HepG2 (cell line): ENCODE measurements around the gene GOLGA8B. TPM values are rescaled to one million over a fixed set of nuclear protein-coding genes. Genes with fewer than 3 reads are reported as not detected.

ENCODE experiments used
- ATAC-seq: fragments of 200-7000 bp; cut with Tn5 transposase; 3 replicates; pipeline ENCODE4 v1.9.1; 2020; ENCODE audit warnings: mild to moderate bottlenecking, moderate library complexity
- BruUV-seq: library from RNA; stranded (reverse); fragments of 400-500 nt; replicated peaks from 2 replicates; lab custom pipeline; 2021; lab: Mats Ljungman, UMichigan
- CTCF ChIA-PET: fragments of 300-600 bp; formaldehyde crosslinking; extraction: SDS; loops from one replicate; lab custom pipeline; 2021; ENCODE audit warnings: low total read pairs, inconsistent platforms, low intra/inter-chr PET ratio; lab: Yijun Ruan, JAX
- POLR2A ChIA-PET: fragments of 350-600 bp; sonication (Branson Sonifier 250); formaldehyde crosslinking; loops from one replicate; lab custom pipeline; 2020; ENCODE audit warnings: antibody characterized with exemption, inconsistent platforms; lab: Yijun Ruan, JAX
- DNase-seq: peaks from one replicate; pipeline ENCODE4 v3.0.0-alpha.2; 2015; ENCODE audit warnings: low spot score
- FAIRE-seq: peaks from 3 replicates; lab custom pipeline; 2011; peaks lifted over from hg19 to GRCh38; lab: Jason Lieb, UNC
- H2AFZ ChIP-seq: one replicate; pipeline ENCODE4 v1.6.1; 2011; ENCODE audit warnings: low read length, inconsistent platforms
- H3K27ac ChIP-seq: fragments of 300-600 bp; 3 replicates; pipeline ENCODE4 v1.8.0; 2011; ENCODE audit warnings: mixed run types, mild to moderate bottlenecking, mixed read lengths, low read length, inconsistent platforms; ENCODE audit not compliant: insufficient read depth; ENCODE audit errors: extremely low read length
- H3K27me3 ChIP-seq, 2 experiments: fragments of 200-600 bp in 1 of 2; 2 replicates in 1 of 2; 3 replicates in 1 of 2; pipeline versions ENCODE4 v1.6.0 to v1.8.0; 2011; ENCODE audit warnings: low read length in 2 of 2, mild to moderate bottlenecking in 2 of 2, moderate library complexity in 2 of 2, inconsistent platforms in 1 of 2; ENCODE audit not compliant: insufficient read depth in 2 of 2, control insufficient read depth in 1 of 2
- H3K36me3 ChIP-seq, 2 experiments: fragments of 200-600 bp in 1 of 2; replicated peaks in 1 of 2; 2 replicates in 1 of 2; 3 replicates in 1 of 2; pipeline versions ENCODE4 v1.5.1 to v1.8.0; 2011; ENCODE audit warnings: low read length in 2 of 2, inconsistent platforms in 1 of 2; ENCODE audit not compliant: insufficient read depth in 2 of 2, control insufficient read depth in 1 of 2
- H3K4me1 ChIP-seq: 2 replicates; pipeline ENCODE4 v1.5.1; 2012; ENCODE audit warnings: low read length, inconsistent platforms; ENCODE audit not compliant: insufficient read depth
- H3K4me2 ChIP-seq: 2 replicates; pipeline ENCODE4 v1.6.0; 2011; ENCODE audit warnings: low read depth, low read length, inconsistent platforms
- H3K4me3 ChIP-seq, 3 experiments: fragments of 200-600 bp in 1 of 3; sonication (generic), shearing (Covaris generic) in 1 of 3; replicated peaks in 1 of 3; 2 replicates each; pipeline ENCODE4 v1.5.1; 2011 to 2016; ENCODE audit warnings: low read length in 3 of 3, inconsistent platforms in 2 of 3, low read depth in 2 of 3, mild to moderate bottlenecking in 2 of 3, control low read depth in 1 of 3, mixed read lengths in 1 of 3; ENCODE audit not compliant: insufficient read depth in 1 of 3
- H3K79me2 ChIP-seq: one replicate; pipeline ENCODE4 v1.6.1; 2011; ENCODE audit warnings: low read length, inconsistent platforms; ENCODE audit not compliant: insufficient read depth
- H3K9ac ChIP-seq: 2 replicates; pipeline ENCODE4 v1.6.0; 2011; ENCODE audit warnings: mild to moderate bottlenecking, low read depth, low read length, inconsistent platforms; ENCODE audit not compliant: insufficient read depth
- H3K9me3 ChIP-seq: 2 replicates; pipeline ENCODE4 v1.5.1; 2012; ENCODE audit warnings: mild to moderate bottlenecking, low read length
- H4K20me1 ChIP-seq: 2 replicates; pipeline ENCODE4 v1.6.0; 2011; ENCODE audit warnings: inconsistent platforms, mild to moderate bottlenecking, low read length, moderate library complexity; ENCODE audit not compliant: insufficient read depth
- ELF4 ChIP-seq: sonication (generic); formaldehyde crosslinking; IDR thresholded peaks from 2 replicates; pipeline ENCODE4 v1.5.0; 2020; ENCODE audit warnings: missing genetic modification reagents, mild to moderate bottlenecking, moderate library complexity, borderline replicate concordance
- ISX ChIP-seq: sonication (generic); formaldehyde crosslinking; conservative IDR thresholded peaks from 2 replicates; pipeline ENCODE4 v1.5.0; 2020; ENCODE audit warnings: missing genetic modification reagents
- JUND ChIP-seq: sonication (generic); formaldehyde crosslinking; IDR thresholded peaks from 2 replicates; pipeline ENCODE4 v1.8.0; 2022; ENCODE audit warnings: mild to moderate bottlenecking, missing genetic modification reagents
- KLF12 ChIP-seq: sonication (generic); formaldehyde crosslinking; IDR thresholded peaks from 2 replicates; pipeline ENCODE4 v1.4.0; 2020; ENCODE audit warnings: missing genetic modification reagents, borderline replicate concordance
- LRRFIP1 ChIP-seq: sonication (generic); formaldehyde crosslinking; conservative IDR thresholded peaks from 2 replicates; pipeline ENCODE4 v1.4.0; 2020; ENCODE audit warnings: missing genetic modification reagents
- MIER2 ChIP-seq: IDR thresholded peaks from 2 replicates; pipeline ENCODE4 v1.6.1; 2016; ENCODE audit warnings: missing biosample characterization, missing genetic modification reagents
- NCOR1 ChIP-seq: fragments of 200-600 bp; sonication (generic); IDR thresholded peaks from 2 replicates; pipeline ENCODE4 v1.7.0; 2017; ENCODE audit warnings: antibody characterized with exemption, low read length, borderline replicate concordance
- NFYB ChIP-seq: sonication (generic); formaldehyde crosslinking; IDR thresholded peaks from 2 replicates; pipeline ENCODE4 v1.4.0; 2020; ENCODE audit warnings: missing genetic modification reagents
- PHB2 ChIP-seq: fragments of 450-650 bp; IDR thresholded peaks from 2 replicates; pipeline ENCODE4 v1.6.1; 2018; ENCODE audit not compliant: partially characterized antibody
- PPARG ChIP-seq: conservative IDR thresholded peaks from 2 replicates; pipeline ENCODE4 v1.6.1; 2016; ENCODE audit warnings: missing biosample characterization, missing genetic modification reagents
- SCMH1 ChIP-seq: sonication (generic); formaldehyde crosslinking; IDR thresholded peaks from 2 replicates; pipeline ENCODE4 v1.9.0; 2021; ENCODE audit warnings: missing genetic modification reagents, mild to moderate bottlenecking, borderline replicate concordance
- SP4 ChIP-seq: sonication (generic); formaldehyde crosslinking; IDR thresholded peaks from 2 replicates; pipeline ENCODE4 v1.8.1; 2023; ENCODE audit warnings: mild to moderate bottlenecking, missing genetic modification reagents
- ZNF263 ChIP-seq: sonication (generic); formaldehyde crosslinking; IDR thresholded peaks from 2 replicates; pipeline ENCODE4 v1.4.0; 2020; ENCODE audit warnings: missing genetic modification reagents
- ZNF280B ChIP-seq: sonication (generic); formaldehyde crosslinking; IDR thresholded peaks from 2 replicates; pipeline ENCODE4 v1.5.0; 2020; ENCODE audit warnings: missing genetic modification reagents, mild to moderate bottlenecking, borderline replicate concordance
- ZNF30 ChIP-seq: sonication (generic); formaldehyde crosslinking; IDR thresholded peaks from 2 replicates; pipeline ENCODE4 v1.5.0; 2020; ENCODE audit warnings: mild to moderate bottlenecking, missing genetic modification reagents
- ZNF792 ChIP-seq: IDR thresholded peaks from 2 replicates; pipeline ENCODE4 v1.6.1; 2016
- ZSCAN22 ChIP-seq: sonication (generic); formaldehyde crosslinking; IDR thresholded peaks from 2 replicates; pipeline ENCODE4 v1.4.0; 2020; ENCODE audit warnings: mild to moderate bottlenecking, missing genetic modification reagents
- WGBS: methylation state at CpG from one replicate; pipeline ENCODE4 v1.1.6; 2017; ENCODE audit warnings: low lambda C conversion rate; 5-methylcytosine and 5-hydroxymethylcytosine counted together
- in situ Hi-C: cut with HindIII; loops from 2 replicates; pipeline ENCODE4 v1.10.0; 2017; ENCODE audit warnings: low pct_unique_long_range_greater_than_20kb; ENCODE audit not compliant: extremely low pct_ligation_motif_present
- intact Hi-C: fragments of 100-400 bp; cut with micrococcal nuclease; formaldehyde crosslinking; loops from one replicate; pipeline ENCODE4 v1.10.0; 2022; ENCODE audit not compliant: unreplicated experiment
- polyA plus RNA-seq, 8 experiments: library from polyadenylated mRNA; depleted of rRNA in 3 of 8; stranded (reverse) in 7 of 8; unstranded in 1 of 8; fragments of >200 nt; fragmentation: Illumina TruSeq in 4 of 8; extraction: Trizol in 4 of 8; gene quantifications; 2 replicates each; pipeline versions ENCODE4 v1.2.1 to v1.2.3, GENCODE V29; 2011 to 2016; ENCODE audit warnings: low read depth in 4 of 8, missing spikeins in 1 of 8, mixed read lengths in 1 of 8; ENCODE audit not compliant: insufficient read depth in 1 of 8
- total RNA-seq, 5 experiments: library from RNA; depleted of rRNA; stranded (reverse); fragments of >200 nt; fragmentation: Illumina TruSeq; extraction: Trizol; gene quantifications; 2 replicates each; pipeline ENCODE4 v1.2.3, GENCODE V29; 2016; ENCODE audit warnings: low read depth in 1 of 5
- TF ChIP-seq, protein P1 (sequence below): IDR thresholded peaks from 2 replicates; pipeline ENCODE4 v1.6.1; 2012; ENCODE audit warnings: low read depth, low read length, improper control_type of control experiment

GOLGA8B gene
- total and polyA plus RNA-seq, 2 of the 13 experiments (the other 11 are each of a cell fraction or from before 2014, with no cell fraction given) = 38.8 to 89.0 TPM

DNA sequence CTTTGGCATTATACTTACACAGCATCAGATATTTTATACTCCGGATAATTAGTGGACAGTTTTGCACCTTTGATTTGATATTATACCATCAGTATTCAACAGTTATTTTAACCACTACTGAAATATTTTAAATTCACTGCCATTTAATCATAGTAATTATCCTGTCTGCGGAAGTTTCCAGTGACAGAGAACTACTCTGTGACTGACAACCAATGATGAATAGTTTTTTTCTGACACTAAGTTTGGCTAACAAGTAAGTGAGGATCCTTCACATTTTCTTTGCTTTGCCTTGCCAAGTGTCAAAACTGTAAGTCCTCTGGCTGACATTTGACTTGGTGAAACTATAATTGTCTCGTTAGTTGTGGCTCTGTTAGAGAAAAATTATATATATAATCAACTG lies 30.5 kb upstream of the GOLGA8B start:
- no TSS peak for BruUV-seq
- FAIRE-seq = no peak
- H3K9ac ChIP-seq = no peak overlapping the region
- no peak overlapping the region for H3K4me3 ChIP-seq
- TF ChIP-seq SCMH1 (CRISPR knock-in tag) (no peak), ZNF30 (CRISPR knock-in tag) (no peak), ZSCAN22 (CRISPR knock-in tag) (no peak), ELF4 (CRISPR knock-in tag) (no peak), PPARG (CRISPR knock-in tag) (no peak), ISX (no peak), ZNF280B (CRISPR knock-in tag) (no peak), LRRFIP1 (CRISPR knock-in tag) (no peak), NFYB (CRISPR knock-in tag) (no peak), SP4 (no peak), MIER2 (no peak), ZNF263 (no peak), KLF12 (CRISPR knock-in tag) (no peak), PHB2 (no peak), ZNF792 (CRISPR knock-in tag) (no peak), NCOR1 (no peak), JUND (CRISPR knock-in tag) (no peak)
- TF ChIP-seq, protein P1, sequence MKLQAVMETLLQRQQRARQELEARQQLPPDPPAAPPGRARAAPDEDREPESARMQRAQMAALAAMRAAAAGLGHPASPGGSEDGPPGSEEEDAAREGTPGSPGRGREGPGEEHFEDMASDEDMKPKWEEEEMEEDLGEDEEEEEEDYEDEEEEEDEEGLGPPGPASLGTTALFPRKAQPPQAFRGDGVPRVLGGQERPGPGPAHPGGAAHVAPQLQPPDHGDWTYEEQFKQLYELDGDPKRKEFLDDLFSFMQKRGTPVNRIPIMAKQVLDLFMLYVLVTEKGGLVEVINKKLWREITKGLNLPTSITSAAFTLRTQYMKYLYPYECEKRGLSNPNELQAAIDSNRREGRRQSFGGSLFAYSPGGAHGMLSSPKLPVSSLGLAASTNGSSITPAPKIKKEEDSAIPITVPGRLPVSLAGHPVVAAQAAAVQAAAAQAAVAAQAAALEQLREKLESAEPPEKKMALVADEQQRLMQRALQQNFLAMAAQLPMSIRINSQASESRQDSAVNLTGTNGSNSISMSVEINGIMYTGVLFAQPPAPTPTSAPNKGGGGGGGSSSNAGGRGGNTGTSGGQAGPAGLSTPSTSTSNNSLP = no peak
- H3K4me2 ChIP-seq = no peak overlapping the region
- H3K36me3 ChIP-seq = no peaks in the 10 kb centered on the region
- H3K27ac ChIP-seq = no peak overlapping the region
- no peaks in the 10 kb centered on the region for H4K20me1 ChIP-seq
- no peak for ATAC-seq
- ChIA-PET POLR2A (no interaction called here), CTCF (no interaction called here)
- H3K27me3 ChIP-seq = 0 out of 5 replicates have a peak, but pooled peaks cover 0 to 3% of the 10 kb centered on the region in 2 experiments
- no peak for DNase-seq
- no peaks in the 10 kb centered on the region for H3K4me1 ChIP-seq
- no peak overlapping the region for H2AFZ ChIP-seq
- 17% methylated on average over 3 of the region's 3 CpGs for WGBS
- intact Hi-C loops = no loop called here
- H3K9me3 ChIP-seq = no peaks in the 10 kb centered on the region
- in situ Hi-C loops = no loop called here
- no peaks in the 10 kb centered on the region for H3K79me2 ChIP-seq
